ENCODE results near the gene LDLRAD4. TPM values are rescaled to one million over a fixed set of nuclear protein-coding genes. Genes with fewer than 3 reads are reported as not detected.
"Not testable (repeated sequence)": the region's sequence is repeated elsewhere in the genome, so short reads cannot be mapped to it uniquely, and the experiment has no call there.

Gene LDLRAD4
- total RNA-seq, 2 experiments from 2014 or later, result 28.4 to 30.1 TPM

DNA sequence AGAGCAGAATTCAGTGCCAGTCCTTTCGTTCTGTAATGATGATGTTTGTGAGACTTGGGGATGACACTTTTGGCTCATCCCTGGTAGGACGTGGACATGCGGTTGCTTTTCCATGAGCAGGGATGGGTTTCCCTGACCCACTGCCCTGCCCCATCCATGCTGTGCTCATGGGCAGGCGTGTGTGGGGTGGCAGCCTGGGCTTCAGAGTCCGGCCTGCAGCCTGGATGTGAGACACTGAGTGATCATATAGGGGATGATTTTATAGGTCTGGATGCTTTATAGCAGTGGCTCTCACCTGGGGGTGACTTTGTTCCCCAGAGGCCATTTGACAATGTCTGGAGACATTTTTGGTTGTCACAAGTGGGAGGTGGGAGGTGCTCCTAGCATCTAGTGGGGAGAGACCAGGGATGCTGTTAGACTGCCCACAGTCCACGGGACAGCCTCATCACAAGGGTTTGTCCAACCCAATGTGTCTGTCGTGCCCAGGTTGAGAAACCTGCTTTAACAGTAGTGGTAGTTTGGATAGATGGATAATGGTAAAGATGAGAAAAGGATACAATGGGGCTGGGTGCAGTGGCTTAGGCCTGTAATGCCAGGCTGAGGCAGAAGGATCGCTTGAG is 38.9 kb downstream of the LDLRAD4 start:
- Mint-ChIP-seq H3K4me1 (ENCODE audit: low read depth) (peaks cover 24% of the 10 kb centered on the region), H3K4me3 (no peak overlapping the region), H3K36me3 (no peaks in the 10 kb centered on the region), H3K27me3 (peaks cover 2% of the 10 kb centered on the region), H3K27ac (no peak overlapping the region), H3K9me3 (no peaks in the 10 kb centered on the region)
- POLR2A ChIA-PET, result no interaction called here
- CTCF ChIA-PET, result no interaction called here
- intact Hi-C loops (cut with micrococcal nuclease), result no loop called here
- DNase-seq, result peak; percentile 1

DNA sequence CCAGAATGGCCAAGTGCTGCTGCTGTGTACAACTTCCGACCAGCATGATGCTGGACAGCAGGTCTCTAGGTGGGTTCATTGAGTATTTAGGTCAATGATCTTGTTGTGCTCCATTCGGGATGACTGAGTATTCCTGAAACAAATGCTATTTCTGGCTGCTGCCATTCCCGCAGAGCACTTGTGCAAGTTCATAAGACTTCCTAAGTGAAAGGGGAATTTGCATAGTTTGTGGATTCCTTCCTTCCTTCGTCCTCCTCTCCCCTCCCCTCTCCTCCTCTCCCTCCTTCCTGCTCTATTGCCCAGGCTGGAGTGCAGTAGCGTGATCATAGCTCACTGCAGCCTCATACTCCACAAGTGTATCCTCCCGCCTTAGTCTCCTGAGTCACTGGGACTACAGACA is 40.4 kb downstream of the LDLRAD4 start:
- CTCF ChIA-PET, result no interaction called here
- intact Hi-C loops (cut with micrococcal nuclease), result no loop called here
- Mint-ChIP-seq H3K9me3 (no peaks in the 10 kb centered on the region), H3K27ac (no peak overlapping the region), H3K36me3 (no peaks in the 10 kb centered on the region), H3K27me3 (peaks cover 2% of the 10 kb centered on the region), H3K4me3 (no peak overlapping the region), H3K4me1 (ENCODE audit: low read depth) (peaks cover 24% of the 10 kb centered on the region)
- peak; percentile 3 for DNase-seq
- POLR2A ChIA-PET, result no interaction called here

DNA sequence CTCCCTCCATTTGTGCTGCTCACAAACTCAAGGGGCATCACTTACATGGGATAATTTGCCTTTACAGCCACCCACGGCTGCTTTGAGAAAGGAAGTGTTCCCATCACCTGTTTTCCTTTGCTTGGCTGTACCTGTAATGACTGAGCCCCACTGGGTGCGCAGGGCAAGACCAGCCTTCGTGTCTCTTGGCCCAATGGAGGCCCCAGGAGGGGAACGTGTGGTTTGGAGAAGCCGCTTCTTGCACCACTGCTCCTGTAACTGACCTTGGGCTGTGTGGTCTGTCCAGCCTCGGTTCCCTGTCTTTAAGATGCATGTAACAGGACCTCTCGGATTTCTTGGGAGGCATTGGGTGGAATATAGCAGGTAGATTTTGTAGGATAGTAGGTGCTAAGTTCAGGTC is 41.1 kb downstream of the LDLRAD4 start:
- Mint-ChIP-seq H3K4me1 (ENCODE audit: low read depth) (peaks cover 29% of the 10 kb centered on the region), H3K4me3 (no peak overlapping the region), H3K27me3 (peaks cover 2% of the 10 kb centered on the region), H3K36me3 (no peaks in the 10 kb centered on the region), H3K27ac (no peak overlapping the region), H3K9me3 (no peaks in the 10 kb centered on the region)
- intact Hi-C loops (cut with micrococcal nuclease), result no loop called here
- DNase-seq, result peak; percentile 8
- ChIA-PET CTCF (no interaction called here), POLR2A (no interaction called here)

DNA sequence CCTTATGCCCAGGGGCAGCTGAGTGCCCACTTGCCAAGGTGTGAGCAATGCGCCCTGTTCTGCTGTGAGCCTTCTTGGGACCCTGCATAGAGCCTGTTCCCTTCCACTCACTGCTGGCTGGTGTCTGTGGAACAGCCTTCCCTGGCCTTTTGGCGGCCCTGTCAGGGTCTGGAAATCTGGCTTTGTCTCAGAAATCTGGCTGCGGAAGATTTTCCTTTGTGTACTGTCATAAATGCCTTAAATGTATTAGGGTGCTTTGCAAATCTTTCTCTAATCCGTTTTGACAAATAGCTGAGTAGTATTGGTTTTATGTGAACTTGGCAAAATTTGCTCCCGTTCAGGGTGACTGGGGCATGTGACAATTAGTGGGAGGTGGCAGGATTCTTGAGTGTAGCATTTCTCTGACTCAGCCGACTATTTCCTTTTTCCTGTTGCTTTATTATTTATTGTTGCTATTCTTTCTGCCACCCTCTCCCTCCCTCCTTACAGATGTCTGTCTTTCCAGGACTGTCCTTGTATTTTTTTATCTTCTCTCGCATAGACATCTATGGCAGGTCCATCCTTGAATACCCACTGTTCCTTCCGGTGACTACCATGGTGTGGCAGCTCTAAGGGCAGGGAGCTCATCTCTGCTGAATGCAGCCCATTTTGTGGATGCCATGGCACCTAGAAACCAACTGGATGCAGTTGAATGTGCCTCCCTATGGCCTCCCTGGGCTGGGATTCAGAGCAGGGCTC is 41.8 kb downstream of the LDLRAD4 start:
- Mint-ChIP-seq H3K36me3 (no peaks in the 10 kb centered on the region), H3K9me3 (no peaks in the 10 kb centered on the region), H3K27ac (no peak overlapping the region), H3K4me1 (ENCODE audit: low read depth) (peaks cover 35% of the 10 kb centered on the region), H3K4me3 (no peak overlapping the region), H3K27me3 (peaks cover 4% of the 10 kb centered on the region)
- intact Hi-C loops (cut with micrococcal nuclease), result no loop called here
- POLR2A ChIA-PET, result interaction anchor here (0.7 kb wide), 1 partner anchor 19 kb away, joined by 3 read pairs; no protein-coding TSS in a partner anchor
- CTCF ChIA-PET, result interaction anchor here (1.1 kb wide), 1 partner anchor 25 kb away, joined by 4 read pairs; no protein-coding TSS in a partner anchor
- DNase-seq, result peak; percentile 20

DNA sequence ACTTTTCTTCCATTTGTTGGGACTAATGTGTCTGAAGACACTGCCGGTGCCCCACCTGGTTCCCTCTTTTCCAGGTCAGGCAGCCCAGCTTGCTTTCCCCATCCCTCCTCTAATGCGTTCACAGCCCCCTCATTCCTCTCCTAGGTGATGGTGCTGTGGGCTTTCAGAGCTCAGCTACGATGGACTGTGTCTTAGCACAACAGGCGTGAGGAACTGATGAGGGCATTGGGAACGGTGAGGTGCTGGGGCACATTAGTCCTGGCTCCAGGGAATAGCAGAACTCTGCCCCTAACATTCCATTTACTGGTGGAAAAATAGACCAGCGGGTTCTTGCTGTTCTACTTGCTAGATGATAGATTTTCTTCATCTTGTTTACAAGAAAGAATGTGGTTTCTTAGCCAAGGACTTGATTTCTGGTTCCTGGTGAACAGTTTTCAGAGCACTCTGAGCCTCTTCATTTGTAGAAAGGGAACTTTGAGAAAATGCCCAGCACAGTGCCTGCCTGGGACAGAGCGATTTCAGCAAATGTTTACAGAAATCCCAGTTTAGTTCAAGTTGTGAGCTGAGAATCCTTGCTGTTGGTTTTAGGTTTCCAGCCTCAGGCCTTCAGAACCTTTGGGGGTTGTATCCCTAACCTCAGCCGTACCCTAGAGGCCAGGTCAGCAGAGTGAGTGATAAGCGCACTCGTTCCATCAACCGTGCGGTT is 42.5 kb downstream of the LDLRAD4 start:
- no peak overlapping the region for H3K27ac Mint-ChIP-seq
- CTCF ChIA-PET, result interaction anchor here (0.7 to 1.1 kb wide), 2 partner anchors 24 to 116 kb away, joined by 3 to 4 read pairs; no protein-coding TSS in a partner anchor
- H3K36me3 Mint-ChIP-seq, result no peaks in the 10 kb centered on the region
- H3K4me3 Mint-ChIP-seq, result no peak overlapping the region
- peaks cover 4% of the 10 kb centered on the region for H3K27me3 Mint-ChIP-seq
- POLR2A ChIA-PET, result interaction anchor here (0.7 kb wide), 2 partner anchors 18 to 29 kb away, joined by 3 to 6 read pairs; no protein-coding TSS in a partner anchor
- no peaks in the 10 kb centered on the region for H3K9me3 Mint-ChIP-seq
- DNase-seq, result no peak
- intact Hi-C loops (cut with micrococcal nuclease), result no loop called here
- peaks cover 43% of the 10 kb centered on the region for H3K4me1 Mint-ChIP-seq (ENCODE audit: low read depth)

DNA sequence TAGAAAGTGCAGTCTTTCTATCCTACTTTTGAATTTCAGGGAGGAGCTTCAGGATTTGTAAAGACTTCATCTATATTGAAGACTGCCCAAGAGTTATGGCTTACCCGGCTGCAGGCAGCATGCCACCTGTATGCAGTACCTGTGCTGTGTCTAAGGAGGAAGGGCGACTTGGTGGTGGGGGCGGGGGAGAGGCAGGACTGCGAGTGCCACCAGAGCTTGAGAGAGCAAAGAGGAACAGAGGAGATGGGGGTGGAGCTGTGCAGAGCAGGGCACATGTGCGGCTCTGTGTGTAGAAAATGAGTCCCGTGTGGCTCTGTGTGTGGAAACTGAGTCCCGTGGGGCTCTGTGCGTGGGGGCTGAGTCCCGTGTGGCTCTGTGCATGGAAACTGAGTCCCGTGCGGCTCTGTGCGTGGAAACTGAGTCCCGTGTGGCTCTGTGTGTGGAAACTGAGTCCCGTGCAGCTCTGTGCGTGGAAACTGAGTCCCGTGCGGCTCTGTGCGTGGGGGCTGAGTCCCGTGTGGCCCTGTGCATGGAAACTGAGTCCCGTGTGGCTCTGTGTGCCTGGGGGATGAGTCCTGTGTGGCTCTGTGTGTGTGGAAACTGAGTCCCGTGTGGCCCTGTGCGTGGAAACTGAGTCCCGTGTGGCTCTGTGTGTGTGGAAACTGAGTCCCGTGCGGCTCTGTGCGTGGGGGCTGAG is 43.2 kb downstream of the LDLRAD4 start:
- Mint-ChIP-seq H3K27me3 (peaks cover 4% of the 10 kb centered on the region), H3K27ac (no peak overlapping the region), H3K36me3 (no peaks in the 10 kb centered on the region), H3K9me3 (no peaks in the 10 kb centered on the region), H3K4me1 (ENCODE audit: low read depth) (peaks cover 50% of the 10 kb centered on the region), H3K4me3 (no peak overlapping the region)
- intact Hi-C loops (cut with micrococcal nuclease), result no loop called here
- POLR2A ChIA-PET, result interaction anchor here (0.7 kb wide), 1 partner anchor 29 kb away, joined by 6 read pairs; no protein-coding TSS in a partner anchor
- CTCF ChIA-PET, result interaction anchor here (0.7 to 1.1 kb wide), 2 partner anchors 23 to 115 kb away, joined by 3 to 4 read pairs; no protein-coding TSS in a partner anchor
- peak; percentile 9 for DNase-seq

DNA sequence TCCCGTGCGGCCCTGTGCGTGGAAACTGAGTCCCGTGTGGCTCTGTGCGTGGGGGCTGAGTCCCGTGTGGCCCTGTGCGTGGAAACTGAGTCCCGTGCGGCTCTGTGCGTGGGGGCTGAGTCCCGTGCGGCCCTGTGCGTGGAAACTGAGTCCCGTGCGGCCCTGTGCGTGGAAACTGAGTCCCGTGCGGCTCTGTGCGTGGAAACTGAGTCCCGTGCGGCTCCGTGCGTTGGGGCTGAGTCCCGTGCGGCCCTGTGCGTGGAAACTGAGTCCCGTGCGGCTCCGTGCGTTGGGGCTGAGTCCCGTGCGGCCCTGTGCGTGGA is 43.8 kb downstream of the LDLRAD4 start:
- intact Hi-C loops (cut with micrococcal nuclease); POLR2A ChIA-PET; H3K9me3 Mint-ChIP-seq; H3K27me3 Mint-ChIP-seq; H3K36me3 Mint-ChIP-seq; H3K27ac Mint-ChIP-seq; CTCF ChIA-PET; DNase-seq; H3K4me3 Mint-ChIP-seq: not testable (repeated sequence)
- peaks cover 55% of the 10 kb centered on the region for H3K4me1 Mint-ChIP-seq (ENCODE audit: low read depth)

DNA sequence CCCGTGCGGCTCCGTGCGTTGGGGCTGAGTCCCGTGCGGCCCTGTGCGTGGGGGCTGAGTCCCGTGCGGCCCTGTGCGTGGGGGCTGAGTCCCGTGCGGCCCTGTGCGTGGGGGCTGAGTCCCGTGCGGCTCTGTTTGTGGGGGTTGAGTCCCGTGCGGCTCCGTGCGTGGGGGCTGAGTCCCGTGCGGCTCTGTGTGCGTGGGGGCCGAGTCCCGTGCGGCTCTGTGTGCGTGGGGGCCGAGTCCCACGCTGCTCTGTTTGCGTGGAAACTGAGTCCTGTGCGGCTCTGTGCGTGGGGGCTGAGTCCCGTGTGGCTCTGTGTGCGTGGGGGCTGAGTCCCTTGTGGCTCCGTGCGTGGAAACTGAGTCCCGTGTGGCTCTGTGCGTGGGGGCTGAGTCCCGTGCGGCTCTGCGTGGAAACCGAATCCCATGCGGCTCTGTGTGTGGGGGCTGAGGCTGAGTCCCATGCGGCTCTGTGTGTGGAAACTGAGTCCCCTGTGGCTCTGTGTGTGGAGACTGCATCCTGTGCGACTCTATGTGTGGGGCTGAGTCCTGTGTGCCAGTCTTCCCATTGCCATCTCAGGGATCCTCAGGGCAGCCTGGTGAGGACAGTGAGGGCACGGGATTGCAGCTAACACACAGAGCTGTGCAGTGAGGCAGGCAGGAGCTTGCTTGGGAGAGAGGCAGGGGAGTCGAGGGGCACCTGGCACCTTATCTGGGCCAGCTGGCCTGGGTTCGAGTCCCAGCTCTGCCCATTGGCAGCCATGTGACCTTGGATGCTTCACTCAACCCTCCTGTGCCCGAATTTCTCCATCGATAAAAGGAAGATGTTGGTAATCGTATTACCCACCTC is 44.5 kb downstream of the LDLRAD4 start:
- no peaks in the 10 kb centered on the region for H3K36me3 Mint-ChIP-seq
- no peak overlapping the region for H3K4me3 Mint-ChIP-seq
- CTCF ChIA-PET, result no interaction called here
- intact Hi-C loops (cut with micrococcal nuclease), result no loop called here
- no peak overlapping the region for H3K27ac Mint-ChIP-seq
- H3K27me3 Mint-ChIP-seq, result peaks cover 8% of the 10 kb centered on the region
- peaks cover 62% of the 10 kb centered on the region for H3K4me1 Mint-ChIP-seq (ENCODE audit: low read depth)
- POLR2A ChIA-PET, result no interaction called here
- peak; percentile 4 for DNase-seq
- H3K9me3 Mint-ChIP-seq, result no peaks in the 10 kb centered on the region

DNA sequence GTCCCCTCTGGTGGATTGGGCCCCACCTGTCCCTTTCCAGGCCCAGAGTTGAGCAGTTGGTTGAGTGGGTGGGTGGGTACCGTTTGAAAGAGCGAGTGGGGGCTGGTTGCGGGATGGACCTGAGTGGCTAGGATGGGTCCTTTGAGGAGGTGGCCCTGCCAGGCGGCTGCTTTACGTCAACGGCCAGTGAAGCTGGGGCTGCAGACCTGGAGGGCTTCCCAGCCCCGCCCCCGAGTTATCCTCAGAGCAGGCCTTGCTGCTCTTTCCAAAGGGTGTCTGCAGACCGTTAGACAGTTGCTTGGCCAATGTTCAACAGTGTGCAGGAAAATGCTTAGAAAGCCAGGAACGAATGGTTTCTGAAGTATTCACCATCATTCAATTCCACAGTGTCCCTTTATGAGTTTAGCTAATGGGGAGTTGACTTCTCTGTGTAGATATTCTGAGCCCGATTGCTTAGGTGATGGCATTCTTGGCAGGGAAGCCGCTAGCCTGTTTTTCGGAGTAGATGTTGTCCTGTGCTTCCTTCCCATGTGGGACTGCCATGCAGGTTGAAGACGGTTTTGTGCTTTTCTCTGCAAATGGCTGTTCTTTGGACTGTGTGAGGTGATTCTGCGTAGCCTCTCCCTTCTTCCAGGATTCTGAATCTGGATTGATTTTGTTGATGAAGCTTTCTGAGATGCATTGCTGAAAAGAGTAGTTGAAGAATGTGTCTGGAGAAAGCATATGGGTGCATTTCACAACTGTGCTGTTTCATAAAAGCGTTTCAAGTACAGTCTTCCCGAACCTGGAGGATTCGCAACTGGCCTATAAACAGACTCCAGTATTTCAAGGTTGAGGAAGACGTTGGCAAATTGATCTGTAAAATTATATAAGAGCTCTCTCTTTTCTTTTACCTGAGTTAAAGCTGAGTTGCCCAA is 45.8 kb downstream of the LDLRAD4 start:
- Mint-ChIP-seq H3K4me3 (no peak overlapping the region), H3K27me3 (peaks cover 14% of the 10 kb centered on the region), H3K9me3 (no peaks in the 10 kb centered on the region), H3K4me1 (ENCODE audit: low read depth) (peaks cover 74% of the 10 kb centered on the region), H3K36me3 (no peaks in the 10 kb centered on the region), H3K27ac (no peak overlapping the region)
- intact Hi-C loops (cut with micrococcal nuclease), result loop anchor here (5.0 kb wide), 4 partner anchors 193 to 463 kb away; partner anchors contain the start of genes FAM210A and RNMT
- ChIA-PET CTCF (interaction anchor here (1.1 kb wide), 1 partner anchor 314 kb away, joined by 3 read pairs; no protein-coding TSS in a partner anchor), POLR2A (interaction anchor here (0.8 to 4.1 kb wide), 4 partner anchors 13 to 174 kb away, joined by 4 to 42 read pairs (median 14); no protein-coding TSS in a partner anchor)
- peak; percentile 6 for DNase-seq
